CD14-positive monocyte (primary cell): ENCODE data around the gene ABO. TPM values are rescaled to one million over a fixed set of nuclear protein-coding genes. Genes with fewer than 3 reads are reported as not detected.
"Not testable (repeated sequence)": the region's sequence is repeated elsewhere in the genome, so short reads cannot be mapped to it uniquely, and the experiment has no call there.

ENCODE experiments used
- DNase-seq, 3 donors: peaks; one replicate each; pipeline ENCODE4 v3.0.0-alpha.2; 2011 to 2022
- H2AFZ ChIP-seq: 2 replicates; pipeline ENCODE4 v1.6.0; 2012; ENCODE audit warnings: mild to moderate bottlenecking, low read depth, low read length, inconsistent platforms; ENCODE audit not compliant: insufficient read depth, poor library complexity, severe bottlenecking
- H3K27ac ChIP-seq, 2 donors: 1 replicate in 1 of 2; 2 replicates in 1 of 2; pipeline ENCODE4 v1.5.1; 2012 to 2013; ENCODE audit warnings: low read length in 2 of 2, control low read depth in 1 of 2, inconsistent platforms in 1 of 2, low read depth in 1 of 2, mild to moderate bottlenecking in 1 of 2
- H3K27me3 ChIP-seq, 2 donors: one replicate each; pipeline versions ENCODE4 v1.6.0 to v1.6.1; 2011 to 2013; ENCODE audit warnings: low read length in 2 of 2; ENCODE audit not compliant: control insufficient read depth in 2 of 2, insufficient read depth in 2 of 2
- H3K36me3 ChIP-seq, 2 donors: replicated peaks in 1 of 2; 1 replicate in 1 of 2; 2 replicates in 1 of 2; pipeline versions ENCODE4 v1.5.1 to v1.6.1; 2012 to 2013; ENCODE audit warnings: low read length in 2 of 2, control low read depth in 1 of 2, inconsistent platforms in 1 of 2, mild to moderate bottlenecking in 1 of 2; ENCODE audit not compliant: insufficient read depth in 2 of 2, control insufficient read depth in 1 of 2
- H3K4me1 ChIP-seq, 2 donors: 1 replicate in 1 of 2; 2 replicates in 1 of 2; pipeline versions ENCODE4 v1.5.1 to v1.6.1; 2012 to 2013; ENCODE audit warnings: low read length in 2 of 2, control low read depth in 1 of 2, inconsistent platforms in 1 of 2, mild to moderate bottlenecking in 1 of 2, moderate library complexity in 1 of 2; ENCODE audit not compliant: insufficient read depth in 2 of 2, control insufficient read depth in 1 of 2
- H3K4me2 ChIP-seq: replicated peaks from 2 replicates; pipeline ENCODE3; 2012; ENCODE audit warnings: low read length, moderate library complexity, mild to moderate bottlenecking; ENCODE audit not compliant: poor library complexity, severe bottlenecking; ENCODE audit errors: extremely low read depth
- H3K4me3 ChIP-seq, 3 experiments: fragments of 200-600 bp in 1 of 3; sonication (generic) in 1 of 3; replicated peaks in 1 of 3; 1 replicate in 2 of 3; 2 replicates in 1 of 3; pipeline ENCODE4 v1.5.1; 2011 to 2013; ENCODE audit warnings: low read length in 3 of 3, mild to moderate bottlenecking in 3 of 3, control low read depth in 2 of 3, low read depth in 2 of 3, inconsistent platforms in 1 of 3, moderate library complexity in 1 of 3
- H3K79me2 ChIP-seq: 2 replicates; pipeline ENCODE4 v1.6.0; 2012; ENCODE audit warnings: mild to moderate bottlenecking, control low read depth, inconsistent platforms, low read length, moderate library complexity; ENCODE audit not compliant: insufficient read depth
- H3K9ac ChIP-seq: 2 replicates; pipeline ENCODE4 v1.6.0; 2017; ENCODE audit warnings: low read length, mild to moderate bottlenecking; ENCODE audit not compliant: insufficient read depth, poor library complexity, severe bottlenecking
- H3K9me3 ChIP-seq, 2 donors: replicated peaks in 1 of 2; 1 replicate in 1 of 2; 2 replicates in 1 of 2; pipeline versions ENCODE4 v1.5.1 to v1.6.1; 2012 to 2013; ENCODE audit warnings: low read length in 2 of 2, control low read depth in 1 of 2; ENCODE audit not compliant: control insufficient read depth in 1 of 2, insufficient read depth in 1 of 2
- H4K20me1 ChIP-seq: 2 replicates; pipeline ENCODE4 v1.6.0; 2012; ENCODE audit warnings: mild to moderate bottlenecking, low read length, control low read depth, moderate library complexity; ENCODE audit not compliant: insufficient read depth
- H3K27ac Mint-ChIP-seq, 7 donors: one replicate each; pipeline ENCODE4 v1.8.0; 2020; ENCODE audit warnings: mild to moderate bottlenecking in 7 of 7, mixed read lengths in 7 of 7, moderate library complexity in 6 of 7, inconsistent platforms in 2 of 7
- H3K27me3 Mint-ChIP-seq, 3 donors: one replicate each; pipeline ENCODE4 v1.8.0; 2021 to 2022; ENCODE audit warnings: low read depth in 3 of 3, mild to moderate bottlenecking in 3 of 3, mixed read lengths in 3 of 3, moderate library complexity in 3 of 3, inconsistent platforms in 1 of 3
- H3K36me3 Mint-ChIP-seq, 2 donors: one replicate each; pipeline ENCODE4 v1.8.0; 2020; ENCODE audit warnings: mixed read lengths in 2 of 2, inconsistent platforms in 1 of 2, mild to moderate bottlenecking in 1 of 2
- H3K4me1 Mint-ChIP-seq: one replicate; pipeline ENCODE4 v1.8.0; 2020; ENCODE audit warnings: mild to moderate bottlenecking, mixed read lengths
- H3K4me3 Mint-ChIP-seq, 2 donors: one replicate each; pipeline ENCODE4 v1.8.0; 2020; ENCODE audit warnings: mild to moderate bottlenecking in 2 of 2, mixed read lengths in 2 of 2, moderate library complexity in 1 of 2
- H3K9me3 Mint-ChIP-seq, 7 donors: one replicate each; pipeline ENCODE4 v1.8.0; 2020 to 2022; ENCODE audit warnings: mixed read lengths in 7 of 7, mild to moderate bottlenecking in 6 of 7, moderate library complexity in 6 of 7, inconsistent platforms in 2 of 7
- WGBS: methylation state at CpG from one replicate; pipeline ENCODE4 v1.1.5; 2013; ENCODE audit warnings: missing lambda C conversion rate; ENCODE audit not compliant: insufficient coverage; 5-methylcytosine and 5-hydroxymethylcytosine counted together
- intact Hi-C, 2 donors: fragments of 100-400 bp; cut with micrococcal nuclease; formaldehyde crosslinking; loops; one replicate each; pipeline versions ENCODE4 v1.15.0 to v1.15.1; 2023
- polyA plus RNA-seq, 3 donors: library from polyadenylated mRNA; depleted of rRNA in 1 of 3; unstranded in 2 of 3; stranded (reverse) in 1 of 3; fragments of 300-500 nt in 2 of 3; fragments of >200 nt in 1 of 3; fragmentation: Illumina TruSeq in 2 of 3; gene quantifications; 1 replicate in 2 of 3; 2 replicates in 1 of 3; pipeline ENCODE4 v1.2.3, GENCODE V29; 2012 to 2021
- TF ChIP-seq, protein P1 (sequence below): fragments of 200-600 bp; IDR thresholded peaks from one replicate; pipeline ENCODE4 v1.8.0; 2022; ENCODE audit warnings: antibody characterized with exemption, mild to moderate bottlenecking

Gene ABO
- polyA plus RNA-seq, 3 donors, result 0.50 to 2.1 TPM; not detected in 1

DNA sequence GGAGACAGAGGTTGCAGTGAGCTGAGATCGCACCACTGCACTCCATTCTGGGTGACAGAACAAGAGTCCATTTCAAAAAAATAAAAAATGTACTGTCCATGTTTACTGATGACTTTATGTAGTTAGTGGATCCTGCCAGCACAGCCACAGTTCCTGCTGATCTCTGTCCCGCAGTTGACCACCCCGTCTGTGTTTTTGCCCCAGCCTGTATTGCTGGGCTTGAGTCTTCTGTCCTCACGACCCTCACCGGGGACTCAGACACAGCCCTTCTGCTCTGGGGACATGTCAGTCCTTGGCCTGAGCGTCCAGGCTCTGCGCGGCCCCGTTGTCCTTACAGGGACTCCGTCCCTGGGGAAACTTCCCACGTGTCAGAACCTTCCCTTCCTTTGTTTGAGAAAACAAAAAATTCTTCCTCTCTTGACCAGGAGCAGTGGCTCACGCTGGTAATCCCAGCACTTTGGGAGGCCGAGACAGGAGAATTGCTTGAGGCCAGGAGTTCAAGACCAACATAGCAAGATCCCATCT lies 46.5 kb upstream of the ABO start:
- Histone ChIP-seq H3K9me3 (no peaks in the 10 kb centered on the region), H3K4me1 (no peaks in the 10 kb centered on the region), H3K4me2 (no peak overlapping the region), H3K9ac (no peak overlapping the region), H3K27me3 (no peaks in the 10 kb centered on the region), H3K4me3 (no peak overlapping the region), H3K36me3 (no peaks in the 10 kb centered on the region), H3K79me2 (no peaks in the 10 kb centered on the region), H3K27ac (no peak overlapping the region), H2AFZ (no peak overlapping the region), H4K20me1 (no peaks in the 10 kb centered on the region)
- Mint-ChIP-seq H3K4me3 (no peak overlapping the region), H3K27ac (no peak overlapping the region), H3K27me3 (peaks cover 5 to 18% (median 7%) of the 10 kb centered on the region in 3 donors), H3K36me3 (no peaks in the 10 kb centered on the region), H3K9me3 (peaks cover 0 to 4% (median 0%) of the 10 kb centered on the region in 7 donors), H3K4me1 (peaks cover 5% of the 10 kb centered on the region)
- TF ChIP-seq, protein P1, sequence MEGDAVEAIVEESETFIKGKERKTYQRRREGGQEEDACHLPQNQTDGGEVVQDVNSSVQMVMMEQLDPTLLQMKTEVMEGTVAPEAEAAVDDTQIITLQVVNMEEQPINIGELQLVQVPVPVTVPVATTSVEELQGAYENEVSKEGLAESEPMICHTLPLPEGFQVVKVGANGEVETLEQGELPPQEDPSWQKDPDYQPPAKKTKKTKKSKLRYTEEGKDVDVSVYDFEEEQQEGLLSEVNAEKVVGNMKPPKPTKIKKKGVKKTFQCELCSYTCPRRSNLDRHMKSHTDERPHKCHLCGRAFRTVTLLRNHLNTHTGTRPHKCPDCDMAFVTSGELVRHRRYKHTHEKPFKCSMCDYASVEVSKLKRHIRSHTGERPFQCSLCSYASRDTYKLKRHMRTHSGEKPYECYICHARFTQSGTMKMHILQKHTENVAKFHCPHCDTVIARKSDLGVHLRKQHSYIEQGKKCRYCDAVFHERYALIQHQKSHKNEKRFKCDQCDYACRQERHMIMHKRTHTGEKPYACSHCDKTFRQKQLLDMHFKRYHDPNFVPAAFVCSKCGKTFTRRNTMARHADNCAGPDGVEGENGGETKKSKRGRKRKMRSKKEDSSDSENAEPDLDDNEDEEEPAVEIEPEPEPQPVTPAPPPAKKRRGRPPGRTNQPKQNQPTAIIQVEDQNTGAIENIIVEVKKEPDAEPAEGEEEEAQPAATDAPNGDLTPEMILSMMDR, result no peak
- WGBS, result 96% methylated on average over 10 of the region's 13 CpGs
- intact Hi-C loops, result no loop called here
- no peak for DNase-seq

DNA sequence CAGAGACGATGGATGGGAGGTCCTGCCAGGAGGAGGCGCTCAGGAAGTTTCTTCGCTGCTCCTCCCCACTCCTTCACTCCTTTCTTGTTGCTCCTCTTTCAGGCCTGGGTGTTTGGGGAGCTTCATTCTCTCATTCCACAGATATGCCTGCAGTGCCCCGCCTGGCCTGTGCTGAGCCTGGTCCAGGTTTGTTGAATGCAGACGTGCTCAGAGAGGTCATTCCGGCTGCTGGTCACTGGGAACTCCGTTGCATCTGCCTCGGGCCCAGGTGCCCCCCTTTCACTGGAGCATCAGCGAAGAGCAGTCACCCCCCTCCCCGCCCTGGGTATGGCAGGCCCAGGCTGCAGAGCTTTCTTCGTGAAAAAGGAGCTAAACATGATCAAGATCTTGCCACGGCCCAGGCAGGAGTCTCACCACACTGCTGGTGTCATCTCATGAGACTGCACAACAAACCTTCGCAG lies 45.5 kb upstream of the ABO start:
- no peak overlapping the region for H3K27ac ChIP-seq
- H4K20me1 ChIP-seq, result no peaks in the 10 kb centered on the region
- H3K4me3 ChIP-seq, result no peak overlapping the region
- H3K79me2 ChIP-seq, result no peaks in the 10 kb centered on the region
- Mint-ChIP-seq H3K4me1 (peaks cover 5% of the 10 kb centered on the region), H3K27me3 (peaks cover 5 to 18% (median 7%) of the 10 kb centered on the region in 3 donors), H3K9me3 (peaks cover 0 to 4% (median 0%) of the 10 kb centered on the region in 7 donors), H3K36me3 (no peaks in the 10 kb centered on the region), H3K27ac (peak overlapping the region in 2 of 7 donors; percentile 5 to 43), H3K4me3 (no peak overlapping the region)
- TF ChIP-seq, protein P1, result no peak
- no peaks in the 10 kb centered on the region for H3K36me3 ChIP-seq
- no peak overlapping the region for H3K9ac ChIP-seq
- no peak overlapping the region for H2AFZ ChIP-seq
- whole genome bisulfite sequencing, result 90% methylated on average over 8 of the region's 13 CpGs
- DNase-seq, result no peak
- no peaks in the 10 kb centered on the region for H3K27me3 ChIP-seq
- H3K4me1 ChIP-seq, result no peaks in the 10 kb centered on the region
- intact Hi-C loops, result no loop called here
- no peaks in the 10 kb centered on the region for H3K9me3 ChIP-seq
- H3K4me2 ChIP-seq, result no peak overlapping the region

DNA sequence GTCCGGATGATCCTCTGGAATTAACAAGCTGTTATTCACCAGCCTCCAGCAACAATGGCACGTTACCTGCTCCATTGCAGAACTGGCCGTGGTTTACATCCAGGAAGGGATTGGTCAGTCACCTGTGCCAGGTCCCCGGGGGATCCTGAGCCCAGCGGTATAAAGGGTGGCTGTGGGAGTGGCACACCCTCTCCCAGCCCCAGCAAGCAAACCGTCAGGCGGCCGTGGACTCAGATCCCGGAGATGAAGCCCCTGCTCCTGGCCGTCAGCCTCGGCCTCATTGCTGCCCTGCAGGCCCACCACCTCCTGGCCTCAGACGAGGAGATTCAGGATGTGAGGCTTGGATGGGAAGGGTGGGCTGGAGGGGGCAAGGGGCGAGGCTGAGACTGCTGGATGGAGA lies 42.5 kb upstream of the ABO start:
- H3K36me3 Mint-ChIP-seq, H3K27ac Mint-ChIP-seq, H3K27ac ChIP-seq, H3K4me3 ChIP-seq, H3K4me1 ChIP-seq, H3K9ac ChIP-seq, H3K4me2 ChIP-seq, H3K79me2 ChIP-seq, intact Hi-C loops, H4K20me1 ChIP-seq, H3K4me3 Mint-ChIP-seq, H2AFZ ChIP-seq, H3K4me1 Mint-ChIP-seq, DNase-seq, H3K27me3 ChIP-seq, H3K9me3 Mint-ChIP-seq, H3K9me3 ChIP-seq, H3K36me3 ChIP-seq: not testable (repeated sequence)
- H3K27me3 Mint-ChIP-seq, result peaks cover 1 to 10% (median 3%) of the 10 kb centered on the region in 3 donors
- WGBS, result 88% methylated on average over 2 of the region's 13 CpGs
